HG03558 (cell line): ENCODE measurements around the gene CDH26.
"Not testable (repeated sequence)": the region's sequence is repeated elsewhere in the genome, so short reads cannot be mapped to it uniquely, and the experiment has no call there.

Source experiments
- ATAC-seq: cut with Tn5 transposase; IDR thresholded peaks from one replicate; pipeline ENCODE4 v1.9.1; 2021; ENCODE audit warnings: moderate number of reproducible peaks; ENCODE audit not compliant: unreplicated experiment; ENCODE audit errors: extremely low read depth

CDH26 gene

GRCh38 chr20:60038400-60039008 is 80.3 kb downstream of the CDH26 start:
- ATAC-seq, result no peak

GRCh38 chr20:60039526-60039925 is 81.3 kb downstream of the CDH26 start:
- no peak for ATAC-seq

GRCh38 chr20:60040471-60041162 is 82.4 kb downstream of the CDH26 start:
- no peak for ATAC-seq

- ATAC-seq, result not testable (repeated sequence)
Measured at GRCh38 chr20:60041436-60042165, 83.4 kb downstream of the CDH26 start.

- no peak for ATAC-seq
Measured at GRCh38 chr20:60043435-60043834, 85.2 kb downstream of the CDH26 start.

GRCh38 chr20:60046011-60046413 is 87.8 kb downstream of the CDH26 start:
- no peak for ATAC-seq

GRCh38 chr20:60046436-60046835 is 88.2 kb downstream of the CDH26 start:
- no peak for ATAC-seq

- ATAC-seq, result no peak
Measured at GRCh38 chr20:60046860-60047259, 88.6 kb downstream of the CDH26 start.

GRCh38 chr20:60048634-60049521 is 90.7 kb downstream of the CDH26 start:
- ATAC-seq, result no peak

- no peak for ATAC-seq
Measured at GRCh38 chr20:60049601-60050000, 91.4 kb downstream of the CDH26 start.

- no peak for ATAC-seq
Measured at GRCh38 chr20:60050193-60050947, 92.1 kb downstream of the CDH26 start.

- ATAC-seq, result no peak
Measured at GRCh38 chr20:60051911-60052310, 93.7 kb downstream of the CDH26 start.

- no peak for ATAC-seq
Measured at GRCh38 chr20:60052322-60052721, 94.1 kb downstream of the CDH26 start.

- no peak for ATAC-seq
Measured at GRCh38 chr20:60053125-60053817, 95.0 kb downstream of the CDH26 start.

GRCh38 chr20:60053818-60054190 is 95.6 kb downstream of the CDH26 start:
- ATAC-seq, result no peak

- ATAC-seq, result no peak
Measured at GRCh38 chr20:60054716-60055634, 96.8 kb downstream of the CDH26 start.

- ATAC-seq, result no peak
Measured at GRCh38 chr20:60055740-60056139, 97.5 kb downstream of the CDH26 start.

- ATAC-seq, result no peak
Measured at GRCh38 chr20:60056407-60057122, 98.3 kb downstream of the CDH26 start.
